Esophagus muscularis mucosa (tissue), 3 donors: ENCODE data around the gene UBQLNL.

Experiments used
- CTCF ChIP-seq, 3 experiments: fragments of 200-600 bp in 2 of 3; fragments of 450-650 bp in 1 of 3; sonication (generic) in 2 of 3; IDR thresholded peaks; one replicate each; pipeline ENCODE4 v1.5.1; 2017 to 2019; ENCODE audit warnings: antibody characterized with exemption in 3 of 3, mild to moderate bottlenecking in 2 of 3, moderate library complexity in 1 of 3
- POLR2A ChIP-seq: fragments of 450-650 bp; IDR thresholded peaks from one replicate; pipeline ENCODE4 v1.6.1; 2017; ENCODE audit warnings: antibody characterized with exemption, moderate library complexity, mild to moderate bottlenecking, low read depth
- POLR2AphosphoS5 ChIP-seq, 2 donors: sonication (generic); formaldehyde crosslinking; IDR thresholded peaks; one replicate each; pipeline ENCODE4 v1.6.1; 2017; ENCODE audit warnings: antibody characterized with exemption in 2 of 2

- TF ChIP-seq CTCF (IDR thresholded peaks at IDR 0.05) (no peak), POLR2AphosphoS5 (IDR thresholded peaks at IDR 0.05) (no peak), POLR2A (no peak)
Measured at GRCh38 chr11:5486421-5486820, 30.1 kb downstream of the UBQLNL start.
